NB4 (cell line): Measurements from ENCODE around the gene RCN2.
"Not testable (repeated sequence)": the region's sequence is repeated elsewhere in the genome, so short reads cannot be mapped to it uniquely, and the experiment has no call there.

Source experiments
- CTCF ChIP-seq: IDR thresholded peaks from one replicate; pipeline ENCODE4 v1.5.1; 2012; ENCODE audit warnings: low read depth, low read length
- POLR2A ChIP-seq: IDR thresholded peaks from 2 replicates; pipeline ENCODE4 v1.6.1; 2011; ENCODE audit warnings: mild to moderate bottlenecking; ENCODE audit not compliant: insufficient read length; ENCODE audit errors: extremely low read depth

- TF ChIP-seq CTCF, POLR2A: not testable (repeated sequence)
These were observed 38.7 kb upstream of the RCN2 start for GRCh38 chr15:76892836-76893235.
